Natural killer cell (primary cell): ENCODE results near the gene GREB1L. TPM values are rescaled to one million over a fixed set of nuclear protein-coding genes. Genes with fewer than 3 reads are reported as not detected.

Source experiments
- ATAC-seq, 3 donors: fragments of 150-1000 bp in 2 of 3; fragments of 200-7000 bp in 1 of 3; cut with Tn5 transposase; 1 replicate in 1 of 3; 2 replicates in 2 of 3; pipeline ENCODE4 v1.10.0; 2021; ENCODE audit warnings: mild to moderate bottlenecking in 2 of 3, moderate library complexity in 2 of 3
- DNase-seq, 2 donors: peaks; one replicate each; pipeline versions ENCODE4 v3.0.0 to v3.0.0-alpha.2; 2013 to 2021; ENCODE audit warnings: mixed read lengths in 1 of 2
- H3K27ac ChIP-seq: one replicate; pipeline ENCODE4 v1.5.1; 2013; ENCODE audit warnings: mild to moderate bottlenecking, low read length
- H3K27me3 ChIP-seq: one replicate; pipeline ENCODE4 v1.6.1; 2013; ENCODE audit warnings: low read length; ENCODE audit not compliant: control insufficient read depth, insufficient read depth
- H3K36me3 ChIP-seq: one replicate; pipeline ENCODE4 v1.6.1; 2013; ENCODE audit warnings: low read length; ENCODE audit not compliant: control insufficient read depth, insufficient read depth
- H3K4me1 ChIP-seq: one replicate; pipeline ENCODE4 v1.6.1; 2013; ENCODE audit warnings: low read length; ENCODE audit not compliant: control insufficient read depth, insufficient read depth
- H3K4me3 ChIP-seq: one replicate; pipeline ENCODE4 v1.5.1; 2013; ENCODE audit warnings: low read length
- H3K9me3 ChIP-seq: one replicate; pipeline ENCODE4 v1.6.1; 2013; ENCODE audit warnings: low read length; ENCODE audit not compliant: control insufficient read depth, insufficient read depth
- H3K27ac Mint-ChIP-seq, 2 donors: one replicate each; pipeline ENCODE4 v1.8.0; 2022; ENCODE audit warnings: mild to moderate bottlenecking in 2 of 2, mixed read lengths in 2 of 2, moderate library complexity in 1 of 2
- H3K27me3 Mint-ChIP-seq, 2 donors: one replicate each; pipeline ENCODE4 v1.8.0; 2022; ENCODE audit warnings: low read depth in 2 of 2, mixed read lengths in 2 of 2
- H3K36me3 Mint-ChIP-seq: one replicate; pipeline ENCODE4 v1.8.0; 2022; ENCODE audit warnings: mixed read lengths
- H3K4me1 Mint-ChIP-seq, 2 donors: one replicate each; pipeline ENCODE4 v1.8.0; 2022; ENCODE audit warnings: mixed read lengths in 2 of 2
- H3K4me3 Mint-ChIP-seq: one replicate; pipeline ENCODE4 v1.8.0; 2022; ENCODE audit warnings: mild to moderate bottlenecking, moderate library complexity, mixed read lengths
- H3K9me3 Mint-ChIP-seq, 2 donors: one replicate each; pipeline ENCODE4 v1.8.0; 2022; ENCODE audit warnings: mixed read lengths in 2 of 2
- CTCF ChIP-seq: fragments of 200-600 bp; IDR thresholded peaks from one replicate; pipeline ENCODE4 v1.8.0; 2022; ENCODE audit warnings: antibody characterized with exemption
- WGBS: methylation state at CpG from one replicate; pipeline ENCODE4 v1.1.7; 2013; ENCODE audit warnings: missing lambda C conversion rate; ENCODE audit not compliant: insufficient coverage; 5-methylcytosine and 5-hydroxymethylcytosine counted together
- intact Hi-C: fragments of 100-400 bp; cut with micrococcal nuclease; formaldehyde crosslinking; loops from one replicate; pipeline ENCODE4 v1.14.2; 2022
- total RNA-seq, 4 donors: library from RNA; stranded (reverse); fragments of 120-200 nt in 1 of 4; gene quantifications; one replicate each; pipeline versions ENCODE4 v1.2.3 to v1.2.4, GENCODE V29; 2013 to 2022

The GREB1L gene
- total RNA-seq, 3 donors from 2014 or later (not counting 1 experiment from before 2014, with no cell fraction given): not detected

GRCh38 chr18:21260621-21261020 is 18.6 kb downstream of the GREB1L start:
- no peak for TF ChIP-seq CTCF
- no CpG with 5 or more reads among the region's 2 CpGs for WGBS
- Mint-ChIP-seq H3K27ac (no peak overlapping the region), H3K4me1 (no peaks in the 10 kb centered on the region), H3K27me3 (peaks cover 2 to 3% of the 10 kb centered on the region in 2 donors), H3K4me3 (no peak overlapping the region), H3K36me3 (no peaks in the 10 kb centered on the region), H3K9me3 (no peaks in the 10 kb centered on the region)
- no peak for DNase-seq
- no peaks in the 10 kb centered on the region for H3K9me3 ChIP-seq
- no peaks in the 10 kb centered on the region for H3K27me3 ChIP-seq
- no peaks in the 10 kb centered on the region for H3K36me3 ChIP-seq
- H3K4me3 ChIP-seq: no peak overlapping the region
- no peak for ATAC-seq
- intact Hi-C loops: no loop called here
- H3K27ac ChIP-seq: no peak overlapping the region
- H3K4me1 ChIP-seq: no peaks in the 10 kb centered on the region

- ATAC-seq (no peak), DNase-seq (no peak)
- Mint-ChIP-seq H3K9me3 (no peaks in the 10 kb centered on the region), H3K36me3 (no peaks in the 10 kb centered on the region), H3K27ac (no peak overlapping the region), H3K27me3 (peaks cover 6 to 10% of the 10 kb centered on the region in 2 donors), H3K4me3 (no peak overlapping the region), H3K4me1 (no peaks in the 10 kb centered on the region)
- no peaks in the 10 kb centered on the region for H3K36me3 ChIP-seq
- no peak overlapping the region for H3K4me3 ChIP-seq
- WGBS: no CpG with 5 or more reads among the region's 1 CpG
- no peaks in the 10 kb centered on the region for H3K27me3 ChIP-seq
- no peaks in the 10 kb centered on the region for H3K9me3 ChIP-seq
- H3K27ac ChIP-seq: no peak overlapping the region
- intact Hi-C loops: no loop called here
- no peak for TF ChIP-seq CTCF
- H3K4me1 ChIP-seq: no peaks in the 10 kb centered on the region
These were observed 19.3 kb downstream of the GREB1L start for GRCh38 chr18:21261352-21261751.

- DNase-seq (no peak), ATAC-seq (no peak)
- WGBS: 80% methylated on average over 2 of the region's 2 CpGs
- intact Hi-C loops: no loop called here
- Histone ChIP-seq H3K36me3 (no peaks in the 10 kb centered on the region), H3K4me1 (no peaks in the 10 kb centered on the region), H3K27ac (no peak overlapping the region), H3K4me3 (no peak overlapping the region), H3K9me3 (no peaks in the 10 kb centered on the region), H3K27me3 (no peaks in the 10 kb centered on the region)
- H3K36me3 Mint-ChIP-seq: no peaks in the 10 kb centered on the region
- no peaks in the 10 kb centered on the region for H3K4me1 Mint-ChIP-seq
- no peaks in the 10 kb centered on the region for H3K9me3 Mint-ChIP-seq
- no peak overlapping the region for H3K27ac Mint-ChIP-seq
- peaks cover 6 to 14% of the 10 kb centered on the region in 2 donors for H3K27me3 Mint-ChIP-seq
- no peak overlapping the region for H3K4me3 Mint-ChIP-seq
- no peak for TF ChIP-seq CTCF
These were observed 20.2 kb downstream of the GREB1L start for GRCh38 chr18:21262244-21262643.

- no peaks in the 10 kb centered on the region for H3K4me1 ChIP-seq
- Mint-ChIP-seq H3K4me1 (no peaks in the 10 kb centered on the region), H3K4me3 (no peak overlapping the region), H3K27ac (no peak overlapping the region), H3K27me3 (peaks cover 6 to 14% of the 10 kb centered on the region in 2 donors), H3K9me3 (no peaks in the 10 kb centered on the region), H3K36me3 (no peaks in the 10 kb centered on the region)
- H3K36me3 ChIP-seq: no peaks in the 10 kb centered on the region
- intact Hi-C loops: no loop called here
- ATAC-seq (no peak), DNase-seq (no peak)
- H3K4me3 ChIP-seq: no peak overlapping the region
- no peaks in the 10 kb centered on the region for H3K9me3 ChIP-seq
- no peaks in the 10 kb centered on the region for H3K27me3 ChIP-seq
- H3K27ac ChIP-seq: no peak overlapping the region
- TF ChIP-seq CTCF: no peak
- 65% methylated on average over 2 of the region's 2 CpGs for WGBS
These were observed 20.9 kb downstream of the GREB1L start for GRCh38 chr18:21262979-21263378.
